ENCODE results near the gene TSSK6. TPM values are rescaled to one million over a fixed set of nuclear protein-coding genes. Genes with fewer than 3 reads are reported as not detected.
A peak's percentile ranks its signal among the peaks of the same experiment; 100 is the strongest.
"Not testable (repeated sequence)": the region's sequence is repeated elsewhere in the genome, so short reads cannot be mapped to it uniquely, and the experiment has no call there.

The TSSK6 gene
- total RNA-seq, 4 donors from 2014 or later = 0.33 to 3.7 (median 1.5) TPM

DNA sequence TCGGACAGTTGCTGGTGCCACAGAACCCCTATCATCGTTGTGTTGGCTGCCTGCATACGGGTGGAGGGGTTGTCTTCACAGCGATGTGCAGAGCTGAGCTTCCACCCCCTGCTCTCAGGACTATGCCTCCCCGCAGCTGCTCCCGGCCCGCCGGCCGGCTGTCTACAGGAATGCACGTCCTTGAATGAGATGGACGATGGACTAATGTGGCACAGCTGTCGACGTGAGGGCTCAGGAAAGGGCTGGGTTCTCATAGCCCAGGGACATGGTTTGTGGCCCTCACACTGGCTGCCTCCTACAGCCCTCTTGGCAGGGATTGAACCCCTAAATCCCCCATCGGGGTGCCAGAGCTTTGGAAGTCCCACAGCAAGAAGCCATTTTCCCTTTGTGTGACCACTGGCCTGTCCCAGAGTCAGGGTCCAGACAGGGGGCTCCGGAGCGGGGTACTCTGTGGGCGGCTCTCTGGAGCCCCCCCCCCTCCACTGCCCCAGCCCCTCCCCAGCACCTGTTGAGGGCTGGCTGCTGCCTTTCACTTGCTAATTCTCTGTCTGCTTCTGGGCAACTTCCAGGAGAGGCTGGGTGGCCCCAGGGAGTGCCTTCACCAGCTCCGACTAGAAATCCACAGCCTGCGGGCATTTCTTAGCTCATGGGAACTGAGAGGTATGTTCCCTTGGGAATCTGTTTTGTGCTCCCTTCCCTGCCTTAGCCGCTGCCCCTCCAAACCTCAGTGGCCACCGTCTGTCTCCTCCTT lies 40.2 kb downstream of the TSSK6 start:
- no peak overlapping the region for H3K4me3 ChIP-seq
- H3K36me3 ChIP-seq = peaks cover 4 to 26% (median 16%) of the 10 kb centered on the region in 4 donors
- TF ChIP-seq POLR2A (IDR thresholded peaks at IDR 0.05; ENCODE audit: low read depth) (no peak), POLR2AphosphoS5 (IDR thresholded peaks at IDR 0.05) (no peak), EP300 (IDR thresholded peaks at IDR 0.05) (no peak)
- TF ChIP-seq, protein P1, sequence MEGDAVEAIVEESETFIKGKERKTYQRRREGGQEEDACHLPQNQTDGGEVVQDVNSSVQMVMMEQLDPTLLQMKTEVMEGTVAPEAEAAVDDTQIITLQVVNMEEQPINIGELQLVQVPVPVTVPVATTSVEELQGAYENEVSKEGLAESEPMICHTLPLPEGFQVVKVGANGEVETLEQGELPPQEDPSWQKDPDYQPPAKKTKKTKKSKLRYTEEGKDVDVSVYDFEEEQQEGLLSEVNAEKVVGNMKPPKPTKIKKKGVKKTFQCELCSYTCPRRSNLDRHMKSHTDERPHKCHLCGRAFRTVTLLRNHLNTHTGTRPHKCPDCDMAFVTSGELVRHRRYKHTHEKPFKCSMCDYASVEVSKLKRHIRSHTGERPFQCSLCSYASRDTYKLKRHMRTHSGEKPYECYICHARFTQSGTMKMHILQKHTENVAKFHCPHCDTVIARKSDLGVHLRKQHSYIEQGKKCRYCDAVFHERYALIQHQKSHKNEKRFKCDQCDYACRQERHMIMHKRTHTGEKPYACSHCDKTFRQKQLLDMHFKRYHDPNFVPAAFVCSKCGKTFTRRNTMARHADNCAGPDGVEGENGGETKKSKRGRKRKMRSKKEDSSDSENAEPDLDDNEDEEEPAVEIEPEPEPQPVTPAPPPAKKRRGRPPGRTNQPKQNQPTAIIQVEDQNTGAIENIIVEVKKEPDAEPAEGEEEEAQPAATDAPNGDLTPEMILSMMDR (IDR thresholded peaks at IDR 0.05) = no peak
- no peaks in the 10 kb centered on the region for H3K27me3 ChIP-seq
- WGBS = 76% methylated on average over 11 of the region's 21 CpGs
- H3K27ac ChIP-seq (replicated peaks in 1 of 4) = peak overlapping the region in 1 of 4 donors; percentile 6
- no peaks in the 10 kb centered on the region for H3K9me3 ChIP-seq
- intact Hi-C loops (cut with DNase I) = no loop called here
- H3K4me1 ChIP-seq = peaks cover 6 to 32% (median 26%) of the 10 kb centered on the region in 4 donors
- DNase-seq (ENCODE audit: extremely low spot score) = no peak

DNA sequence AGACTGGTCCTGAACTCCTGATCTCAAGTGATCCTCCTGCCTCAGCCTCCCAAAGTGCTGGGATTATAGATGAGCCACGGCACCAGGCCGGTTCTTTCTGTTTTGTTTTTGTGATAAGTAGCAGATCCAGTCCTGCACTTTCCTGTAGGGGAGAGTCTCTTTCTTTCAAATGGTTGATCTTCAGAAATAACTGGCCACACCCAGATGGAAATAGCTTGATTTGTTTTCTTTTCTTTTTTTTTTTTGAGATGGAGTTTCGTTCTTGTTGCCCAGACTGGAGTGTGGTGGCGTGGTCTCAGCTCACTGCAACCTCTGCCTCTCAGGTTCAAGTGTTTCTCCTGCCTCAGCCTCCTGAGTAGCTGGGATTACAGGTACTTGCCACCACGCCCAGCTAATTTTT lies 43.2 kb downstream of the TSSK6 start:
- intact Hi-C loops (cut with DNase I); H3K4me3 ChIP-seq; H3K27ac ChIP-seq (replicated peaks in 1 of 4); H3K27me3 ChIP-seq; DNase-seq (ENCODE audit: extremely low spot score): not testable (repeated sequence)
- peaks cover 0 to 21% (median 13%) of the 10 kb centered on the region in 4 donors for H3K9me3 ChIP-seq
- H3K36me3 ChIP-seq = peaks cover 4 to 46% (median 19%) of the 10 kb centered on the region in 4 donors
- H3K4me1 ChIP-seq = peaks cover 6 to 26% (median 18%) of the 10 kb centered on the region in 4 donors
- 76% methylated on average over 5 of the region's 5 CpGs for WGBS

DNA sequence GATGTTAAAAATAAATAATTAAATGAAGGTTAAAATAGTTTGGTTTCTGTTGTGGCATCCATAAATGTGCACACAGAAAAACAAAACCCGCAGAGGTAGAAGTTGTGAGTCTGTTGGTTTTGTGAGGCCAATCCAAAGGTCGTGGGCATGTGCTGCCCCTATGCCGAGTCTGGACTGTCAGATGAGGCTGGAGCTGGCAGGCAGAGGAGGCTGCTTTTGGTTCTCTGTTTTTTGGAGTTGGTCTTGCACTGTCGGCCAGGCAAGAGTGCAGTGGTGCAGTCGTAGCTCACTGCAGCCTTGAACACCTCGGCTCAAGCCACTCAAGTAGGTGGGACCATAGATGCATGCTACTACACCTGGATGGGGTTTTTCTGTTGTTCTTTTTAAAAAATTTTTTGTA lies 43.7 kb downstream of the TSSK6 start:
- intact Hi-C loops (cut with DNase I) = no loop called here
- Histone ChIP-seq H3K36me3 (peaks cover 4 to 50% (median 23%) of the 10 kb centered on the region in 4 donors), H3K4me3 (no peak overlapping the region), H3K9me3 (peaks cover 0 to 21% (median 13%) of the 10 kb centered on the region in 4 donors), H3K27ac (replicated peaks in 1 of 4) (no peak overlapping the region), H3K4me1 (peaks cover 6 to 26% (median 17%) of the 10 kb centered on the region in 4 donors), H3K27me3 (no peaks in the 10 kb centered on the region)
- WGBS = 92% methylated on average over 6 of the region's 6 CpGs
- no peak for DNase-seq (ENCODE audit: extremely low spot score)
- TF ChIP-seq EP300 (IDR thresholded peaks at IDR 0.05) (no peak), POLR2A (IDR thresholded peaks at IDR 0.05; ENCODE audit: low read depth) (no peak), POLR2AphosphoS5 (IDR thresholded peaks at IDR 0.05) (no peak)
- TF ChIP-seq, protein P1 (IDR thresholded peaks at IDR 0.05) = no peak

DNA sequence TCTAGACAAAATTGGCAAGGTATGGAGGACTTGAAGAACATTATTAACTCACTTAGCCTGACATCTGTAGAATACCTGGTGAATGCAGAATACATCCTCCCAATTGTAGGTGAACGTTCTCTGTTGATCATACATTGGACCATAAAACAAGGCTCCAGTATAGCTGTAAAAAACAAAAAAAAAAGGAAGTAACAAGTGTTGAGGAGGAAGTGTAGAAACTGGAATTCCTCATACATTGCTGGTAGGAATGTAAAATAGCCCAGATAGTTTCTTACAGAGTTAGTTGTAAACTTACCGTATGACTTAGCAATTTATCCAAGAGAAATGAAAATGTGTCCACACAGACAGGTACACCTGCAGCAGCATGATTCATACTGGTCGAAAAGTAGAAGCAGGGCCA lies 44.8 kb downstream of the TSSK6 start:
- Histone ChIP-seq H3K36me3 (peaks cover 13 to 53% (median 35%) of the 10 kb centered on the region in 4 donors), H3K4me3 (no peak overlapping the region), H3K9me3 (peaks cover 0 to 21% (median 13%) of the 10 kb centered on the region in 4 donors), H3K4me1 (peaks cover 4 to 20% (median 11%) of the 10 kb centered on the region in 4 donors), H3K27ac (replicated peaks in 1 of 4) (no peak overlapping the region), H3K27me3 (no peaks in the 10 kb centered on the region)
- intact Hi-C loops (cut with DNase I) = no loop called here
- DNase-seq (ENCODE audit: extremely low spot score) = no peak
- TF ChIP-seq, protein P1 (IDR thresholded peaks at IDR 0.05) = no peak
- TF ChIP-seq POLR2AphosphoS5 (IDR thresholded peaks at IDR 0.05) = no peak
- no peak for TF ChIP-seq EP300 (IDR thresholded peaks at IDR 0.05)
- no peak for TF ChIP-seq POLR2A (IDR thresholded peaks at IDR 0.05; ENCODE audit: low read depth)
- 82% methylated on average over 3 of the region's 3 CpGs for WGBS

DNA sequence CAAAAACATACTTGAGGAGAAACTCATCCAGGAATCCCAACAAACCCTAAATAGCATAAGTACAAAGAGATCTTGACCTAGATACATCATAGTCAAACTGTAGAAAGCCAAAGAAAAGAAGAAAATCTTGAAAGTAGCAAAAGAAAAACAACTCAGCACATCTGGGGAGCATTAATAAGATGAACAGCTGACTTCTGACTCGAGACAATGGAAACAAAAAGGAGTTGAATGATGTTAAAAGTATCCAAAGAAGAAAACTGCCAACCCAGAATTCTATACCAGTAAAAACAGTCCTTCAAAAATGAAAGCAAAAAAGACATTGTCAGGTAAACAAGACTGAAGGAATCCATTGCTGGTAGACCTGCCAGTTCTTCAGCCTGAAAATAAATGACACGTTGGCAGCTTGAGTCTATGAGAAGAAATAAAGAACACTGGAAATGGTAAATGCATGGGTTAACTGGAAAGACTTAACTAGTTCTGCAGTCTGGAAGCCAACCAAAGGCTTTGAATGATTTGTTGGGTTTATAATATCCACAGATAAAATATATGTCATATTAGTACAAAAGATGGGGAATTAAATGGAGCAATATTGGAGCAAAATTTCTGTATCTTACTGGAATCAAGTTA lies 46.8 kb downstream of the TSSK6 start:
- Histone ChIP-seq H3K27me3 (no peaks in the 10 kb centered on the region), H3K4me1 (peaks cover 12 to 19% (median 15%) of the 10 kb centered on the region in 4 donors), H3K36me3 (peaks cover 13 to 53% (median 35%) of the 10 kb centered on the region in 4 donors), H3K27ac (replicated peaks in 1 of 4) (no peak overlapping the region), H3K4me3 (no peak overlapping the region), H3K9me3 (peaks cover 0 to 21% (median 13%) of the 10 kb centered on the region in 4 donors)
- no peak for DNase-seq (ENCODE audit: extremely low spot score)
- intact Hi-C loops (cut with DNase I) = no loop called here
- WGBS = 89% methylated on average over 2 of the region's 2 CpGs
- TF ChIP-seq POLR2A (IDR thresholded peaks at IDR 0.05; ENCODE audit: low read depth) (no peak), EP300 (IDR thresholded peaks at IDR 0.05) (no peak), POLR2AphosphoS5 (IDR thresholded peaks at IDR 0.05) (no peak)
- TF ChIP-seq, protein P1 (IDR thresholded peaks at IDR 0.05) = no peak

Measured in esophagus muscularis mucosa (tissue), 4 donors.